ENCODE results near the gene DGKQ. TPM values are rescaled to one million over a fixed set of nuclear protein-coding genes. Genes with fewer than 3 reads are reported as not detected.

Gene DGKQ
- total and polyA plus RNA-seq, 9 of the 15 experiments (the other 6 are each of a cell fraction or from before 2014, with no cell fraction given): 0.17 to 22.0 (median 5.6) TPM

DNA sequence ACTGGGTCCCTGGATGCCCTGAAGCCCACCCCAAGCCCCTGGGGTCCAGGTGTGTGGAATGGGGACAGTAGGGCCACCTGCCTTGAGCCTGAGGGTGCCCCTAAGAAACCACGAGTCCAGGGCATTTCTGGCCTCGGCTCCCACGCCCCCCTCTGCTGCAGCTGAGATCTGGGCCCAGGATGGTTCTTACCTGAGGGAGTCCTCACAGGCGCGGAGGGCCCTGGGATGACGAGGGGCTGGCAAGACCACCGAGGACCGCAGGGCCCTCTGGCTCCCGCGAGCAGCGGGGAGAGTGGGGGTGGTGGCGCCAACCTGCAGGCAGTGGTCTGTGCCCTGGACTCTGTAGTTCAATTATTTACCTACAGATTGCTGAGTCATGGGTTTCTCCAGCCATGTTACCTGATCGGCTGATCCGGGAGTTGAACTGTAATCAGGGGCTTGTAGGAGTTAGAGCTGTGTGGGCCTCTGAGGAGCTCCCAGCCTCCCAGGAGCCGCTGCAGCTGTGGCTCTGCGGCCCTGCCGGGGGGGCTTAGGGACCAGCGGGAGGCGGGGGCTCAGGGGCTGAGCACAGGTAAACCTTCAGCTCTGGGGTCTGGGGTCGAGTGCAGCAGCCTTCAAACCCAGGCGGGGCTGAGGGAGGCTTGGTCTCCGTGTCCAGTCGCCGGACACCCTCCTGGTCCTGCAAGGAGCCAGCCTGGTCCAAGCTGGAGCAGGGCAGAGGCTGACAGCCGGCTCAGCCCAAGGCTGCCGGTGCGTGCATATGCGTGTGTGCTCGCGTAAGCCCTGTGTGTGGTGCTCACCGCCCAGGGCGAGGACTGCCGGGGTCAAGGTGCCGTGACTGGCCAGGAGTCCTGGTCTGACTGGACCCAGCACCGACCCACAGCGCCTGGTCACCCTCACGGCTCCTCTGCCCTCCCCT is 20.0 kb upstream of the DGKQ start, which contains the start of gene SLC26A1 (continued):
- TF ChIP-seq, protein P1, sequence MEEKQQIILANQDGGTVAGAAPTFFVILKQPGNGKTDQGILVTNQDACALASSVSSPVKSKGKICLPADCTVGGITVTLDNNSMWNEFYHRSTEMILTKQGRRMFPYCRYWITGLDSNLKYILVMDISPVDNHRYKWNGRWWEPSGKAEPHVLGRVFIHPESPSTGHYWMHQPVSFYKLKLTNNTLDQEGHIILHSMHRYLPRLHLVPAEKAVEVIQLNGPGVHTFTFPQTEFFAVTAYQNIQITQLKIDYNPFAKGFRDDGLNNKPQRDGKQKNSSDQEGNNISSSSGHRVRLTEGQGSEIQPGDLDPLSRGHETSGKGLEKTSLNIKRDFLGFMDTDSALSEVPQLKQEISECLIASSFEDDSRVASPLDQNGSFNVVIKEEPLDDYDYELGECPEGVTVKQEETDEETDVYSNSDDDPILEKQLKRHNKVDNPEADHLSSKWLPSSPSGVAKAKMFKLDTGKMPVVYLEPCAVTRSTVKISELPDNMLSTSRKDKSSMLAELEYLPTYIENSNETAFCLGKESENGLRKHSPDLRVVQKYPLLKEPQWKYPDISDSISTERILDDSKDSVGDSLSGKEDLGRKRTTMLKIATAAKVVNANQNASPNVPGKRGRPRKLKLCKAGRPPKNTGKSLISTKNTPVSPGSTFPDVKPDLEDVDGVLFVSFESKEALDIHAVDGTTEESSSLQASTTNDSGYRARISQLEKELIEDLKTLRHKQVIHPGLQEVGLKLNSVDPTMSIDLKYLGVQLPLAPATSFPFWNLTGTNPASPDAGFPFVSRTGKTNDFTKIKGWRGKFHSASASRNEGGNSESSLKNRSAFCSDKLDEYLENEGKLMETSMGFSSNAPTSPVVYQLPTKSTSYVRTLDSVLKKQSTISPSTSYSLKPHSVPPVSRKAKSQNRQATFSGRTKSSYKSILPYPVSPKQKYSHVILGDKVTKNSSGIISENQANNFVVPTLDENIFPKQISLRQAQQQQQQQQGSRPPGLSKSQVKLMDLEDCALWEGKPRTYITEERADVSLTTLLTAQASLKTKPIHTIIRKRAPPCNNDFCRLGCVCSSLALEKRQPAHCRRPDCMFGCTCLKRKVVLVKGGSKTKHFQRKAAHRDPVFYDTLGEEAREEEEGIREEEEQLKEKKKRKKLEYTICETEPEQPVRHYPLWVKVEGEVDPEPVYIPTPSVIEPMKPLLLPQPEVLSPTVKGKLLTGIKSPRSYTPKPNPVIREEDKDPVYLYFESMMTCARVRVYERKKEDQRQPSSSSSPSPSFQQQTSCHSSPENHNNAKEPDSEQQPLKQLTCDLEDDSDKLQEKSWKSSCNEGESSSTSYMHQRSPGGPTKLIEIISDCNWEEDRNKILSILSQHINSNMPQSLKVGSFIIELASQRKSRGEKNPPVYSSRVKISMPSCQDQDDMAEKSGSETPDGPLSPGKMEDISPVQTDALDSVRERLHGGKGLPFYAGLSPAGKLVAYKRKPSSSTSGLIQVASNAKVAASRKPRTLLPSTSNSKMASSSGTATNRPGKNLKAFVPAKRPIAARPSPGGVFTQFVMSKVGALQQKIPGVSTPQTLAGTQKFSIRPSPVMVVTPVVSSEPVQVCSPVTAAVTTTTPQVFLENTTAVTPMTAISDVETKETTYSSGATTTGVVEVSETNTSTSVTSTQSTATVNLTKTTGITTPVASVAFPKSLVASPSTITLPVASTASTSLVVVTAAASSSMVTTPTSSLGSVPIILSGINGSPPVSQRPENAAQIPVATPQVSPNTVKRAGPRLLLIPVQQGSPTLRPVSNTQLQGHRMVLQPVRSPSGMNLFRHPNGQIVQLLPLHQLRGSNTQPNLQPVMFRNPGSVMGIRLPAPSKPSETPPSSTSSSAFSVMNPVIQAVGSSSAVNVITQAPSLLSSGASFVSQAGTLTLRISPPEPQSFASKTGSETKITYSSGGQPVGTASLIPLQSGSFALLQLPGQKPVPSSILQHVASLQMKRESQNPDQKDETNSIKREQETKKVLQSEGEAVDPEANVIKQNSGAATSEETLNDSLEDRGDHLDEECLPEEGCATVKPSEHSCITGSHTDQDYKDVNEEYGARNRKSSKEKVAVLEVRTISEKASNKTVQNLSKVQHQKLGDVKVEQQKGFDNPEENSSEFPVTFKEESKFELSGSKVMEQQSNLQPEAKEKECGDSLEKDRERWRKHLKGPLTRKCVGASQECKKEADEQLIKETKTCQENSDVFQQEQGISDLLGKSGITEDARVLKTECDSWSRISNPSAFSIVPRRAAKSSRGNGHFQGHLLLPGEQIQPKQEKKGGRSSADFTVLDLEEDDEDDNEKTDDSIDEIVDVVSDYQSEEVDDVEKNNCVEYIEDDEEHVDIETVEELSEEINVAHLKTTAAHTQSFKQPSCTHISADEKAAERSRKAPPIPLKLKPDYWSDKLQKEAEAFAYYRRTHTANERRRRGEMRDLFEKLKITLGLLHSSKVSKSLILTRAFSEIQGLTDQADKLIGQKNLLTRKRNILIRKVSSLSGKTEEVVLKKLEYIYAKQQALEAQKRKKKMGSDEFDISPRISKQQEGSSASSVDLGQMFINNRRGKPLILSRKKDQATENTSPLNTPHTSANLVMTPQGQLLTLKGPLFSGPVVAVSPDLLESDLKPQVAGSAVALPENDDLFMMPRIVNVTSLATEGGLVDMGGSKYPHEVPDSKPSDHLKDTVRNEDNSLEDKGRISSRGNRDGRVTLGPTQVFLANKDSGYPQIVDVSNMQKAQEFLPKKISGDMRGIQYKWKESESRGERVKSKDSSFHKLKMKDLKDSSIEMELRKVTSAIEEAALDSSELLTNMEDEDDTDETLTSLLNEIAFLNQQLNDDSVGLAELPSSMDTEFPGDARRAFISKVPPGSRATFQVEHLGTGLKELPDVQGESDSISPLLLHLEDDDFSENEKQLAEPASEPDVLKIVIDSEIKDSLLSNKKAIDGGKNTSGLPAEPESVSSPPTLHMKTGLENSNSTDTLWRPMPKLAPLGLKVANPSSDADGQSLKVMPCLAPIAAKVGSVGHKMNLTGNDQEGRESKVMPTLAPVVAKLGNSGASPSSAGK (IDR thresholded peaks at IDR 0.05): peak; percentile 42; the same call in 1 of the 2 replicates
- TF ChIP-seq RBM22 (IDR thresholded peaks at IDR 0.05; ENCODE audit: low read depth, low read length, poor library complexity, severe bottlenecking): peak; percentile 2
- TF ChIP-seq, protein P2, sequence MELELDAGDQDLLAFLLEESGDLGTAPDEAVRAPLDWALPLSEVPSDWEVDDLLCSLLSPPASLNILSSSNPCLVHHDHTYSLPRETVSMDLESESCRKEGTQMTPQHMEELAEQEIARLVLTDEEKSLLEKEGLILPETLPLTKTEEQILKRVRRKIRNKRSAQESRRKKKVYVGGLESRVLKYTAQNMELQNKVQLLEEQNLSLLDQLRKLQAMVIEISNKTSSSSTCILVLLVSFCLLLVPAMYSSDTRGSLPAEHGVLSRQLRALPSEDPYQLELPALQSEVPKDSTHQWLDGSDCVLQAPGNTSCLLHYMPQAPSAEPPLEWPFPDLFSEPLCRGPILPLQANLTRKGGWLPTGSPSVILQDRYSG (tag; conservative IDR thresholded peaks at IDR 0.05; ENCODE audit: low read depth): peak; percentile 74
- peak; percentile 68; the same call in 1 of the 2 replicates for TF ChIP-seq NFE2L1 (tag; IDR thresholded peaks at IDR 0.05; ENCODE audit: borderline replicate concordance, low read depth)
- TF ChIP-seq, protein P3, sequence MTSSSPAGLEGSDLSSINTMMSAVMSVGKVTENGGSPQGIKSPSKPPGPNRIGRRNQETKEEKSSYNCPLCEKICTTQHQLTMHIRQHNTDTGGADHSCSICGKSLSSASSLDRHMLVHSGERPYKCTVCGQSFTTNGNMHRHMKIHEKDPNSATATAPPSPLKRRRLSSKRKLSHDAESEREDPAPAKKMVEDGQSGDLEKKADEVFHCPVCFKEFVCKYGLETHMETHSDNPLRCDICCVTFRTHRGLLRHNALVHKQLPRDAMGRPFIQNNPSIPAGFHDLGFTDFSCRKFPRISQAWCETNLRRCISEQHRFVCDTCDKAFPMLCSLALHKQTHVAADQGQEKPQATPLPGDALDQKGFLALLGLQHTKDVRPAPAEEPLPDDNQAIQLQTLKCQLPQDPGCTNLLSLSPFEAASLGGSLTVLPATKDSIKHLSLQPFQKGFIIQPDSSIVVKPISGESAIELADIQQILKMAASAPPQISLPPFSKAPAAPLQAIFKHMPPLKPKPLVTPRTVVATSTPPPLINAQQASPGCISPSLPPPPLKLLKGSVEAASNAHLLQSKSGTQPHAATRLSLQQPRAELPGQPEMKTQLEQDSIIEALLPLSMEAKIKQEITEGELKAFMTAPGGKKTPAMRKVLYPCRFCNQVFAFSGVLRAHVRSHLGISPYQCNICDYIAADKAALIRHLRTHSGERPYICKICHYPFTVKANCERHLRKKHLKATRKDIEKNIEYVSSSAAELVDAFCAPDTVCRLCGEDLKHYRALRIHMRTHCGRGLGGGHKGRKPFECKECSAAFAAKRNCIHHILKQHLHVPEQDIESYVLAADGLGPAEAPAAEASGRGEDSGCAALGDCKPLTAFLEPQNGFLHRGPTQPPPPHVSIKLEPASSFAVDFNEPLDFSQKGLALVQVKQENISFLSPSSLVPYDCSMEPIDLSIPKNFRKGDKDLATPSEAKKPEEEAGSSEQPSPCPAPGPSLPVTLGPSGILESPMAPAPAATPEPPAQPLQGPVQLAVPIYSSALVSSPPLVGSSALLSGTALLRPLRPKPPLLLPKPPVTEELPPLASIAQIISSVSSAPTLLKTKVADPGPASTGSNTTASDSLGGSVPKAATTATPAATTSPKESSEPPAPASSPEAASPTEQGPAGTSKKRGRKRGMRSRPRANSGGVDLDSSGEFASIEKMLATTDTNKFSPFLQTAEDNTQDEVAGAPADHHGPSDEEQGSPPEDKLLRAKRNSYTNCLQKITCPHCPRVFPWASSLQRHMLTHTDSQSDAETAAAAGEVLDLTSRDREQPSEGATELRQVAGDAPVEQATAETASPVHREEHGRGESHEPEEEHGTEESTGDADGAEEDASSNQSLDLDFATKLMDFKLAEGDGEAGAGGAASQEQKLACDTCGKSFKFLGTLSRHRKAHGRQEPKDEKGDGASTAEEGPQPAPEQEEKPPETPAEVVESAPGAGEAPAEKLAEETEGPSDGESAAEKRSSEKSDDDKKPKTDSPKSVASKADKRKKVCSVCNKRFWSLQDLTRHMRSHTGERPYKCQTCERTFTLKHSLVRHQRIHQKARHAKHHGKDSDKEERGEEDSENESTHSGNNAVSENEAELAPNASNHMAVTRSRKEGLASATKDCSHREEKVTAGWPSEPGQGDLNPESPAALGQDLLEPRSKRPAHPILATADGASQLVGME (CRISPR knock-in tag; IDR thresholded peaks at IDR 0.05): 0 out of 2 replicates have a peak, but pooled peaks have one; percentile 70
- TF ChIP-seq ZNF143 (CRISPR knock-in tag; IDR thresholded peaks at IDR 0.05): no peak
